Measurements from ENCODE around the gene PWWP2A.

PWWP2A gene, protein sequence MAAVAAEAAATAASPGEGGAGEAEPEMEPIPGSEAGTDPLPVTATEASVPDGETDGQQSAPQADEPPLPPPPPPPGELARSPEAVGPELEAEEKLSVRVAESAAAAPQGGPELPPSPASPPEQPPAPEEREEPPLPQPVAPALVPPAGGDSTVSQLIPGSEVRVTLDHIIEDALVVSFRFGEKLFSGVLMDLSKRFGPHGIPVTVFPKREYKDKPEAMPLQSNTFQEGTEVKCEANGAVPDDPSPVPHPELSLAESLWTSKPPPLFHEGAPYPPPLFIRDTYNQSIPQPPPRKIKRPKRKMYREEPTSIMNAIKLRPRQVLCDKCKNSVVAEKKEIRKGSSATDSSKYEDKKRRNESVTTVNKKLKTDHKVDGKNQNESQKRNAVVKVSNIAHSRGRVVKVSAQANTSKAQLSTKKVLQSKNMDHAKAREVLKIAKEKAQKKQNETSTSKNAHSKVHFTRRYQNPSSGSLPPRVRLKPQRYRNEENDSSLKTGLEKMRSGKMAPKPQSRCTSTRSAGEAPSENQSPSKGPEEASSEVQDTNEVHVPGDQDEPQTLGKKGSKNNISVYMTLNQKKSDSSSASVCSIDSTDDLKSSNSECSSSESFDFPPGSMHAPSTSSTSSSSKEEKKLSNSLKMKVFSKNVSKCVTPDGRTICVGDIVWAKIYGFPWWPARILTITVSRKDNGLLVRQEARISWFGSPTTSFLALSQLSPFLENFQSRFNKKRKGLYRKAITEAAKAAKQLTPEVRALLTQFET

GRCh38 chr5:160119142-160119904 lies at the start of gene PWWP2A:
Gene PWWP2A, minus strand, starts transcription at chr5:160119450. Its CDS starts 62 bp downstream, at chr5:160119388.
- peak; percentile 100 for DNase-seq (ENCODE audit: low read depth)
- peak within 1 kb of the TSS; percentile 71 for H3K4me3 ChIP-seq (ENCODE audit: control insufficient read depth, low read depth, low read length)
- TF ChIP-seq, protein P1, sequence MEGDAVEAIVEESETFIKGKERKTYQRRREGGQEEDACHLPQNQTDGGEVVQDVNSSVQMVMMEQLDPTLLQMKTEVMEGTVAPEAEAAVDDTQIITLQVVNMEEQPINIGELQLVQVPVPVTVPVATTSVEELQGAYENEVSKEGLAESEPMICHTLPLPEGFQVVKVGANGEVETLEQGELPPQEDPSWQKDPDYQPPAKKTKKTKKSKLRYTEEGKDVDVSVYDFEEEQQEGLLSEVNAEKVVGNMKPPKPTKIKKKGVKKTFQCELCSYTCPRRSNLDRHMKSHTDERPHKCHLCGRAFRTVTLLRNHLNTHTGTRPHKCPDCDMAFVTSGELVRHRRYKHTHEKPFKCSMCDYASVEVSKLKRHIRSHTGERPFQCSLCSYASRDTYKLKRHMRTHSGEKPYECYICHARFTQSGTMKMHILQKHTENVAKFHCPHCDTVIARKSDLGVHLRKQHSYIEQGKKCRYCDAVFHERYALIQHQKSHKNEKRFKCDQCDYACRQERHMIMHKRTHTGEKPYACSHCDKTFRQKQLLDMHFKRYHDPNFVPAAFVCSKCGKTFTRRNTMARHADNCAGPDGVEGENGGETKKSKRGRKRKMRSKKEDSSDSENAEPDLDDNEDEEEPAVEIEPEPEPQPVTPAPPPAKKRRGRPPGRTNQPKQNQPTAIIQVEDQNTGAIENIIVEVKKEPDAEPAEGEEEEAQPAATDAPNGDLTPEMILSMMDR (conservative IDR thresholded peaks at IDR 0.05; ENCODE audit: control insufficient read depth, insufficient read depth, low read depth, low read length) = no peak

DNA sequence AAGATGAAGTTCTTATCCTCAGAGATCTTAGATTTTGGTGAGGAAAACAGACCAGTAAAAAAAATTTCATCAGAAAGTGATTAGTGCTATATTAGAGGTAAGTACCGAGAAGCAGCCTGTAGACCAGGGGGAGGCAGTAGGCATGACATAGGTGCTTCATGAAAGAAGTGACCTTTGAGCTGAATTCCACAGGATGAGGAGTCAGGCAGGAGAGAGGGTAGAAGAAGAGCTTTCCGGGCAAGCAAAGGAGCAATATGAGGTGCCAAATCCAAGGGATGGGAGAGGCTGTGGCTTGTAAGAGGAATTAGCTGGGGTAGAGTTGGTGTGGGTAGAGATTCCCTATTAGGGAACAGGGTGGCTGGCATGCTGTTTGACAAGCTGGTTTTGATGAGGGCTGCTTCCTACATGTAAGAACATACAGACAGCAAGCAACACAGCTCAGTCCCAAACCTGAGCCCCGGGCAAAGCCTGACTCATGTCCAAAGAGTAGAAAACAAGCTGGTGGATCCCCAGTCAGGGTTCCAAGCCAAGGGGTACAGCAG lies 48.4 kb upstream of the PWWP2A start:
- no peak overlapping the region for H3K4me3 ChIP-seq (ENCODE audit: control insufficient read depth, low read depth, low read length)
- no peak for DNase-seq (ENCODE audit: low read depth)
- TF ChIP-seq, protein P1 (conservative IDR thresholded peaks at IDR 0.05; ENCODE audit: control insufficient read depth, insufficient read depth, low read depth, low read length) = no peak

DNA sequence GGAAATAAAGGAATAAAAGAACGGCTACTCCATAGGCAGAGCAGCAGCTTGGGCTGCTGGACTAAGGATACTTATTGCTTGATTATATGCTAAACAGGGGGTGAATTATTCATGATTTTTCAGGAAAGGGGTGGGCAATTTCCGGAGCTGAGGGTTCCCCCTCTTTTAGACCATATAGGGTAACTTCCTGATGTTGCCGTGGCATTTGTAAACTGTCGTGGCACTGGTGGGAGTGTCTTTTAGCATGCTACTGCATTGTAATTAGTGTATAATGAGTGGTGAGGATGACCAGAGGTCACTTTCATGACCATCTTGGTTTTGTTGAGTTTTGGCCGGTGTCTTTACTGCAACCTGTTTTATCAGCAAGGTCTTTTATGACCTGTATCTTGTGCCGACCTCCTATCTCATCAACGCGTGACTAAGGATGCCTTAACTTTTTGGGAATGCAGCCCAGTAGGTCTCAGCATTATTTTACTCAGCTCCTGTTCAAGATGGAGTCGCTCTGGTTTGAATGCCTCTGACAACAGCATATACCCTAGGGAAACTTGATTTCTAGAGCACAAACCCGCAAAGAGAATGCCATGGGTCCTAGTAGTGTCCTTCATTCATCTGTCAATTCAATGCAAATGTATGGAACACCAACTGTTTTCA lies 47.8 kb upstream of the PWWP2A start:
- DNase-seq (ENCODE audit: low read depth) = no peak
- TF ChIP-seq, protein P1 (conservative IDR thresholded peaks at IDR 0.05; ENCODE audit: control insufficient read depth, insufficient read depth, low read depth, low read length) = no peak
- no peak overlapping the region for H3K4me3 ChIP-seq (ENCODE audit: control insufficient read depth, low read depth, low read length)

GRCh38 chr5:160166069-160166972 lies 47.1 kb upstream of the PWWP2A start:
- H3K4me3 ChIP-seq (ENCODE audit: control insufficient read depth, low read depth, low read length) = no peak overlapping the region
- TF ChIP-seq, protein P1 (conservative IDR thresholded peaks at IDR 0.05; ENCODE audit: control insufficient read depth, insufficient read depth, low read depth, low read length) = no peak
- no peak for DNase-seq (ENCODE audit: low read depth)

DNA sequence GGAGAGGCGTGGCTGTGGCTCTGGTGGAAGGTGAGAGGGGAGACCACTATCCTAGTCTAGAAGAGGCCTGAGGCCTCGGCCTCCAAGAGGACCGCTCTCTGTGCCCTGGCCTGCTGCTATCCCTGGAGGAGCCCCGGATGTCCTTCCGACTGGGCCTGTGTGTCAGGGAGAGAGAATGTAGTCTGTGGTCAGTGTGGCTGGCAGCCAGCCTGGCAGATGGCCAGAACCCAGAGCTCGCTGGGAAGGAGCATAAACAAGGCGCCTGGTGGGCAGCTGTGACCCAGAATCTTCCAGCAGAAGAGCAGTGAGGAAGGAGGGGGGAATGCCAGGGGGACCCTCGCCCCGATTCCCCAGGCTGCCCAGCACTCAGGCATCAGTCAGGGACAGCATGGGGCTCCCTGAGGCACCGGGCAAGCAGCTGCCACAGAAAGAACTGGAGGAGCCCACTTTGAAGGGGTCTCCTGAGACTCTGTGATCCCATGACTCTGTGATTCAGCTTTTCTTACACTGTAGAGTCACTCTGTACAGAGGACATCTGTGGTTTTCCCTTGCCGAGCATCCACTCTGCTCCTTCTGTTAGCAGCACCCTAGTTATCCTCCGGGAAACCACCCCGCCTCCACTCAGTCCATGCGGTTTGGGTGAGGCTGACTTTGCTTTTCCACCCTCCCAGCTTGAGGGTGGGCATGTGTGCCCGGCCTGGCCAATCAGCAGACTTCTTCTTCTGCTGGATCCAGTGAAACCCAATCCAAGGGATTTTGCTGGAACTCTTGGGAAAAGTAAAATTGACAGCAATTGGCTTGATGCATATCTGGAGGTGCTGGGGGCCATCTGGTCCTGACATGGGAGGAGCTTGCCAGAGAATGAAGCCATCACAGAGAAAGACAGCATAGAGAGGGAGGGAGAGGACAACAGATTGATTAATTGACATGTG lies 46.2 kb upstream of the PWWP2A start:
- H3K4me3 ChIP-seq (ENCODE audit: control insufficient read depth, low read depth, low read length) = peak overlapping the region; percentile 31
- DNase-seq (ENCODE audit: low read depth) = peak; percentile 100

More for the DNA sequence above, 46.2 kb upstream of the PWWP2A start:
- TF ChIP-seq, protein P1 (conservative IDR thresholded peaks at IDR 0.05; ENCODE audit: control insufficient read depth, insufficient read depth, low read depth, low read length) = no peak
